Endodermal cell (in vitro differentiated cells): ENCODE data around the gene SOSTDC1. TPM values are rescaled to one million over a fixed set of nuclear protein-coding genes. Genes with fewer than 3 reads are reported as not detected.
"Not testable (repeated sequence)": the region's sequence is repeated elsewhere in the genome, so short reads cannot be mapped to it uniquely, and the experiment has no call there.

Experiments used
- DNase-seq: peaks from one replicate; pipeline ENCODE4 v3.0.0-alpha.2; 2017
- H3K27ac ChIP-seq: 2 replicates; pipeline ENCODE4 v1.5.1; 2013; ENCODE audit warnings: mild to moderate bottlenecking, low read depth, low read length, moderate library complexity
- H3K27me3 ChIP-seq: 2 replicates; pipeline ENCODE4 v1.6.1; 2013; ENCODE audit warnings: mild to moderate bottlenecking, low read length, moderate library complexity; ENCODE audit not compliant: insufficient read depth, control insufficient read depth, poor library complexity, severe bottlenecking
- H3K36me3 ChIP-seq: 2 replicates; pipeline ENCODE4 v1.7.0; 2013; ENCODE audit warnings: mild to moderate bottlenecking, low read length, moderate library complexity; ENCODE audit not compliant: control insufficient read depth, insufficient read depth
- H3K4me1 ChIP-seq: one replicate; pipeline ENCODE4 v1.7.0; 2013; ENCODE audit warnings: low read length; ENCODE audit not compliant: control insufficient read depth, insufficient read depth
- H3K4me3 ChIP-seq: 2 replicates; pipeline ENCODE4 v1.5.1; 2013; ENCODE audit warnings: mild to moderate bottlenecking, low read length, moderate library complexity
- H3K9ac ChIP-seq: 2 replicates; pipeline ENCODE4 v1.6.1; 2013; ENCODE audit warnings: mild to moderate bottlenecking, low read length, moderate library complexity; ENCODE audit not compliant: poor library complexity, severe bottlenecking; ENCODE audit errors: extremely low read depth
- H3K9me3 ChIP-seq: 2 replicates; pipeline ENCODE4 v1.6.1; 2013; ENCODE audit warnings: mild to moderate bottlenecking, low read length, moderate library complexity; ENCODE audit not compliant: control insufficient read depth
- H3K27ac Mint-ChIP-seq: 2 replicates; pipeline ENCODE4 v1.8.0; 2020; ENCODE audit warnings: mixed read lengths
- H3K27me3 Mint-ChIP-seq: 2 replicates; pipeline ENCODE4 v1.8.0; 2021; ENCODE audit warnings: mild to moderate bottlenecking, mixed read lengths; ENCODE audit not compliant: insufficient read depth
- H3K36me3 Mint-ChIP-seq: 2 replicates; pipeline ENCODE4 v1.8.0; 2020; ENCODE audit warnings: low read depth, mixed read lengths
- H3K4me1 Mint-ChIP-seq: 2 replicates; pipeline ENCODE4 v1.8.0; 2020; ENCODE audit warnings: mixed read lengths
- H3K4me3 Mint-ChIP-seq: 2 replicates; pipeline ENCODE4 v1.8.0; 2020; ENCODE audit warnings: mild to moderate bottlenecking, moderate library complexity, mixed read lengths
- H3K9me3 Mint-ChIP-seq: 2 replicates; pipeline ENCODE4 v1.8.0; 2020; ENCODE audit warnings: mild to moderate bottlenecking, mixed read lengths
- CTCF ChIP-seq: fragments of 200-600 bp; sonication (generic); conservative IDR thresholded peaks from 2 replicates; pipeline ENCODE4 v1.5.0; 2021; ENCODE audit warnings: antibody characterized with exemption, mild to moderate bottlenecking
- WGBS, 2 experiments: methylation state at CpG; one replicate each; pipeline versions ENCODE4 v1.1.5 to v1.1.7; 2013; ENCODE audit warnings: missing lambda C conversion rate in 2 of 2, mixed read lengths in 1 of 2; ENCODE audit not compliant: insufficient coverage in 1 of 2, insufficient read length in 1 of 2; 5-methylcytosine and 5-hydroxymethylcytosine counted together
- total RNA-seq, 2 donors: library from RNA; stranded (reverse); fragmentation: NEBNext Ultra II Directional in 1 of 2; extraction: Animal tissue kit (Norgen Biotek cat#: 25700) in 1 of 2; gene quantifications; 2 replicates in 1 of 2; 3 replicates in 1 of 2; pipeline ENCODE4 v1.2.1, GENCODE V29; 2021

SOSTDC1 gene
- total RNA-seq, 2 donors from 2014 or later = 0.13 to 0.29 TPM

GRCh38 chr7:16460789-16461493, 4.6 kb downstream of the SOSTDC1 start:
- TF ChIP-seq CTCF = no peak
- peaks cover 16% of the 10 kb centered on the region for H3K4me1 Mint-ChIP-seq
- DNase-seq = no peak
- H3K36me3 Mint-ChIP-seq = no peaks in the 10 kb centered on the region
- H3K9ac ChIP-seq = no peak overlapping the region
- no peaks in the 10 kb centered on the region for H3K9me3 ChIP-seq
- H3K27ac Mint-ChIP-seq = no peak overlapping the region
- H3K27me3 Mint-ChIP-seq = no peaks in the 10 kb centered on the region
- no peaks in the 10 kb centered on the region for H3K9me3 Mint-ChIP-seq
- no peaks in the 10 kb centered on the region for H3K27me3 ChIP-seq
- 90 to 100% methylated on average over 1 to 2 of the region's 2 CpGs for WGBS, 2 experiments
- H3K4me3 ChIP-seq = no peak overlapping the region
- H3K4me3 Mint-ChIP-seq = no peak overlapping the region
- no peak overlapping the region for H3K27ac ChIP-seq
- peaks cover 2% of the 10 kb centered on the region for H3K4me1 ChIP-seq
- no peaks in the 10 kb centered on the region for H3K36me3 ChIP-seq

GRCh38 chr7:16456303-16456702, 9.2 kb downstream of the SOSTDC1 start:
- not testable (repeated sequence) for H3K4me1 Mint-ChIP-seq, DNase-seq, H3K9me3 ChIP-seq, H3K4me1 ChIP-seq, H3K27ac ChIP-seq, H3K27ac Mint-ChIP-seq, H3K36me3 Mint-ChIP-seq, H3K9me3 Mint-ChIP-seq, H3K4me3 ChIP-seq, H3K36me3 ChIP-seq, H3K27me3 ChIP-seq, H3K9ac ChIP-seq, H3K27me3 Mint-ChIP-seq, H3K4me3 Mint-ChIP-seq
- 50% methylated on average over 1 of the region's 1 CpG; no CpG with 5 or more reads in 1 of the 2 experiments for whole genome bisulfite sequencing, 2 experiments

- peaks cover 2% of the 10 kb centered on the region for H3K4me1 Mint-ChIP-seq
- no peaks in the 10 kb centered on the region for H3K27me3 Mint-ChIP-seq
- Histone ChIP-seq H3K27me3 (no peaks in the 10 kb centered on the region), H3K9ac (no peak overlapping the region), H3K27ac (no peak overlapping the region), H3K4me1 (no peaks in the 10 kb centered on the region), H3K36me3 (no peaks in the 10 kb centered on the region), H3K4me3 (no peak overlapping the region), H3K9me3 (no peaks in the 10 kb centered on the region)
- no peak overlapping the region for H3K27ac Mint-ChIP-seq
- no peak overlapping the region for H3K4me3 Mint-ChIP-seq
- WGBS, 2 experiments = no CpG with 5 or more reads among the region's 1 CpG
- DNase-seq = no peak
- no peaks in the 10 kb centered on the region for H3K36me3 Mint-ChIP-seq
- TF ChIP-seq CTCF = no peak
- H3K9me3 Mint-ChIP-seq = no peaks in the 10 kb centered on the region
Observed at GRCh38 chr7:16455591-16455990, 9.9 kb downstream of the SOSTDC1 start.

GRCh38 chr7:16450366-16450765, 15.2 kb downstream of the SOSTDC1 start:
- Mint-ChIP-seq H3K4me1 (peaks cover 2% of the 10 kb centered on the region), H3K4me3 (no peak overlapping the region), H3K9me3 (no peaks in the 10 kb centered on the region), H3K27ac (no peak overlapping the region), H3K36me3 (no peaks in the 10 kb centered on the region), H3K27me3 (no peaks in the 10 kb centered on the region)
- WGBS, 2 experiments = 95% methylated on average over 4 to 6 of the region's 6 CpGs
- Histone ChIP-seq H3K27me3 (no peaks in the 10 kb centered on the region), H3K9ac (no peak overlapping the region), H3K36me3 (no peaks in the 10 kb centered on the region), H3K27ac (no peak overlapping the region), H3K4me1 (no peaks in the 10 kb centered on the region), H3K4me3 (no peak overlapping the region), H3K9me3 (no peaks in the 10 kb centered on the region)
- DNase-seq = no peak
- no peak for TF ChIP-seq CTCF
